ENCODE data around the gene CNIH3.

Gene CNIH3

DNA sequence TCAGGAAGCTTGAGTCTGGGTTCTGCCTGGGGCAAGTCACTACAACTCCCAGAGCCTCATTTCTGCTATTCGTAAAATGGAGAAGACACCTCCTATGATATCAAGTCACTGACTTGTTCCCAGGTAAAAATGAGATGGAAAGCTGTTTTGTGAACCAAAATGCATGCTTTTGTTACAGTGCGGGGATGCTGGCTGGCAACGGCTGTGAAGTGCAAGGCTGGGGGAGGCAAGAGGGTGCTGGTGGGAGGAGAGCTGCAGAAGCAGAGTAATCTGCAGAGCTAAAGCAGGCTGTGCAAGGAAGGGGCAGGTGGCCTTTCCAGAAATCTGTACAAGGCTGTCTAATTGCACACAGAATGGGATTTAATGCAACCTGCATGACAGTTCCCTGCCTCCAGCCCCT lies 150.9 kb downstream of the CNIH3 start:
- Mint-ChIP-seq H3K4me3 (no peak overlapping the region), H3K27me3 (peaks cover 5% of the 10 kb centered on the region), H3K27ac (no peak overlapping the region), H3K4me1 (no peaks in the 10 kb centered on the region), H3K36me3 (no peaks in the 10 kb centered on the region), H3K9me3 (no peaks in the 10 kb centered on the region)

DNA sequence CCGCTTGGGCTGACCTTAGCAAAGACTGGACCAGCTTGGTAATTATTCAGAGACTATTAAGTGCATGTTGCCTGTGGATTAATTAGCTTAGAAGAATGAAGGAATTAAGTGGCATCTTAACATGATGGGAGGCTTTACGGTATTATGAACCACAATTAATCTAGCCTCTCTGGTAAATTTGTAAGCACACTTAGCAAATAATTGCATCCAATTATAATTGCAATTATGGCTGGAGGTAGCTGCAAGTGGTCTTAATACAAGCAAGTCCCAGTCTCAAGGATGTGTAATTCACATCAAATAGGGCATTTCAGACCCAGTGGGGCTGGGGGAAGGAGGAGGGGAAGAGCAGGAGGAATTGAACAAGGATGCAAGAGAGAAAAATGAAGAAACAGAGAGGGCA lies 151.6 kb downstream of the CNIH3 start:
- no peaks in the 10 kb centered on the region for H3K9me3 Mint-ChIP-seq
- H3K36me3 Mint-ChIP-seq = no peaks in the 10 kb centered on the region
- no peak overlapping the region for H3K27ac Mint-ChIP-seq
- H3K4me3 Mint-ChIP-seq = no peak overlapping the region
- no peaks in the 10 kb centered on the region for H3K4me1 Mint-ChIP-seq
- peaks cover 5% of the 10 kb centered on the region for H3K27me3 Mint-ChIP-seq

DNA sequence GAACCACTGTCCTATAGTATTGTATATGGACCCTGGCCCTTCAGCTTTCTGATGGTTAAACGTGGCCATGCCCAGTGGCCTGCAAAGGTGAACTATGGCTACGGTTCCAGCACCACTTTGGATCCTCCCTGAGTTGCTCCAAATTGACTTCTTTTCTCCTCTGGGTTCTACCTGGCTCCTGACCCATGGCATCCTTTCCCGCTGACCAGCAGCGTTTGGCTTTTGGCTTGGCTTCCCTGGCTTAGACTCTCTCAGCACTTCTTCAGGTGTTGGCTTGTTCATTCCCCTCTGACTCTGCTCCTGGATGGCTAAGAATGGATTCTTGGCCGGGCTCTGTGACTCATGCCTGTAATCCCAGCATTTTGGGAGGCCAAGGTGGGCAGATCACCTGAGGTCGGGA lies 152.9 kb downstream of the CNIH3 start:
- peaks cover 5% of the 10 kb centered on the region for H3K27me3 Mint-ChIP-seq
- H3K4me3 Mint-ChIP-seq = no peak overlapping the region
- no peaks in the 10 kb centered on the region for H3K4me1 Mint-ChIP-seq
- no peak overlapping the region for H3K27ac Mint-ChIP-seq
- H3K9me3 Mint-ChIP-seq = no peaks in the 10 kb centered on the region
- no peaks in the 10 kb centered on the region for H3K36me3 Mint-ChIP-seq

DNA sequence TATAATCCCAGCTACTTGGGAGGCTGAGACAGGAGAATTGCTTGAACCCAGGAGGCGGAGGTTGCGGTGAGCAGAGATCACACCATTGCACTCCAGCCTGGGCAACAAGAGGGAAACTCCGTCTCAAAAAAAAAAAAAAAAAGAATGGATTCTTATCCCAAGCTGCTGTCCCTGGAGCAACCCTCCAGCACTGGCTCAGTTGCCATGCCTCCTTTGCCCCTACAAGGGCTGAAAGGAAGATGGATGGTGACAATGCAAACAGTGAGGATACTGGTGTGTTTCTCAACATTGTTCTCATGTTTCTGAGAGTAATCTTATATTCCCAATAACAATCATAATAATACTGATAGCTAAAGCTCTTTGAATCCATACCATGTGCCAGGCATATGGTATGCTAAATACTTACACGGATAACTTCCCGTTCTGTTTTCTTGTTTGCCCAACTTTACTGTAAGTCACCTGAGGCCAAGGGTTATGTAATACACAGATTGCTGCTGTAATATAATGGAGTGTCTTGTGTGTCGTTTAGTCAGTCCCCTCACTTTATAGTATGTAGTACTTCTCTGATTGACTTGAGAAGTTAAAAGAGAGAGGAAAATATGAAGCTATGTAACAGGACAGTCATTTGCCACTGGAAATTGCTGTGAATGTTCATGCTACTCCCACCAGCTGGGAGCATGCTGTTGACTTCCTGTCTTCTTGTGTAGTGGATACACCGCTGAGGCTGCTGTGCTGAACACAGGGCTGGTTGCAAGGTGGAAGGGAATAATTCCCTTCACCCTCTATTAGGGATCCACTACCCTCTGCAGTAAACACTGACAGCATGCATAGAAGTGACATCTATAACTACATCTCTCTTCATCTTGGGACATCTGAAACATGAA lies 153.6 kb downstream of the CNIH3 start:
- Mint-ChIP-seq H3K9me3 (no peaks in the 10 kb centered on the region), H3K4me1 (no peaks in the 10 kb centered on the region), H3K4me3 (no peak overlapping the region), H3K27ac (no peak overlapping the region), H3K27me3 (peaks cover 8% of the 10 kb centered on the region), H3K36me3 (no peaks in the 10 kb centered on the region)

DNA sequence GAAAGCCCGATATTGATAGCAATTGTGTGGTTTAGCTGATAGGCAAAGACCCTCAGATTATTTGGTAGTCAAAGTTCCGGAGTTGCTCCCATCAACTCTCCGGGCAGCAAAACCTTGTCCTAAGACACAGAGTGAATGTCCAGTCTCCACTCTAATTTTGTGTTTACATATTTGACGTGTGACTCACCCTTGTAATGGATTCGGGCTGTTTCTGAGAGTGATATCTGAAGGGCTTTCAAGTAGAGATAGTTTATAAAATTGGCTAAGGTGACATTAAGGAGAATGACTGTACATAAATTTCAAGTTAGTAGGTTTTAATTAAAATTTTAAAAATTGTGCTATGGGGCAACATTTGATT lies 154.2 kb downstream of the CNIH3 start:
- peaks cover 10% of the 10 kb centered on the region for H3K27me3 Mint-ChIP-seq
- H3K4me1 Mint-ChIP-seq = no peaks in the 10 kb centered on the region
- no peak overlapping the region for H3K27ac Mint-ChIP-seq
- H3K9me3 Mint-ChIP-seq = no peaks in the 10 kb centered on the region
- H3K4me3 Mint-ChIP-seq = no peak overlapping the region
- no peaks in the 10 kb centered on the region for H3K36me3 Mint-ChIP-seq

DNA sequence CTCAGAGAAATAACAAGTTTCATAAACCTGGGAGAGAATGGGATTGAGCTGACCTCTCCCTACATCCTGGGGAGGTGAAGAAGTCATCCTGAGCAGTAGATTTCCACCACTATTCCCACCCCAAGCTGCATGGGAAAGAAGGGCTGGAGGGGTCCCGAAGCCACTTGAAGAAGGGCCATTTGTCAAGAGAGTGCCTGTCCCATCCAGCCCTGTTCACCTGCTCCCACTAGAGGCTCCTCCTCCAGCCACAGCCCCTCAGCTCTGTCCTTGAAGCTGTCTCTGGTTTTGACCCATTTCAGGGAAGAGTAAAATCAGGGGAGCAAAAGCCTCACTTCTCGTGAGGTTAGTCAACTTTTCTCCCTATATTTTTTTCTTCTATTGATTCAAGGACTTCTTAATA lies 157.5 kb downstream of the CNIH3 start:
- H3K9me3 Mint-ChIP-seq = no peaks in the 10 kb centered on the region
- peaks cover 6% of the 10 kb centered on the region for H3K27me3 Mint-ChIP-seq
- no peak overlapping the region for H3K4me3 Mint-ChIP-seq
- no peaks in the 10 kb centered on the region for H3K36me3 Mint-ChIP-seq
- no peaks in the 10 kb centered on the region for H3K4me1 Mint-ChIP-seq
- H3K27ac Mint-ChIP-seq = no peak overlapping the region

DNA sequence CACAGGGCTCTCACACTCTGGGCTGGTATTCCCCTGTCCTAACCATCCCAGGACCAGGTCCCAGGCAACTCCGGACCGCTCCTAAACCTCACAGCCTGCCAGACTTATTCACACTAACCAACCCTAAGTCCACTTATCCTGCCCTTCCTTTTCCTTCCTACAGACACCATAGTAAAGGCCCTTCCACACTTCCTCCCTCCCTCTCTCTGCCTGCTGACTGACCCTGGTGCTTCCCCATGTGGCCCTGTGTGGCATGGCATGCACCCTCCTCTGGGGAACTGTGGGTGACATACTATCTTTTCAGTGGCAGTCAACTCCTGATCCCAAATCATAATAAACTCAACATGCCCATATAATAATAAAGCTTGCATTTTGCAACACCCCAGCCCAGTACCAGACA lies 158.3 kb downstream of the CNIH3 start:
- H3K36me3 Mint-ChIP-seq = no peaks in the 10 kb centered on the region
- H3K9me3 Mint-ChIP-seq = no peaks in the 10 kb centered on the region
- H3K27ac Mint-ChIP-seq = no peak overlapping the region
- peaks cover 6% of the 10 kb centered on the region for H3K27me3 Mint-ChIP-seq
- H3K4me3 Mint-ChIP-seq = no peak overlapping the region
- H3K4me1 Mint-ChIP-seq = no peaks in the 10 kb centered on the region

DNA sequence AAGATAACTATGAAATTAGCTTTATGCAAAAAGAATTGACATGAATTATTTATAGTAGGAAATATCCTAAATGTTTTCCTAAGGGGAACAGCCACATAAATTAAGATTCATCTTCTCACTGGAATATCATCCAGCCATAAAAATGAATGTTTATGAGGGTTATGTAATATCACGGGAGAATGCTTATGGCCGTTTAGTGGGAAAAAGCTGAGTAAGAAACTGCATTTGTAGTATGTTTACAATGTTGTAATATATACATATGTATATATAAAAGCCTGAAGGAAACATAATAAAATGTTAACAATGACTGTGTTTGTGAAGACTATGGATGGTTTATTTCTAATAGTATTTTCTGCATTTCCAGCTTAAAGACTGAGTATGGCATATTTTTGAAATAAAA lies 161.1 kb downstream of the CNIH3 start:
- H3K27ac Mint-ChIP-seq = no peak overlapping the region
- no peaks in the 10 kb centered on the region for H3K36me3 Mint-ChIP-seq
- H3K4me1 Mint-ChIP-seq = no peaks in the 10 kb centered on the region
- H3K9me3 Mint-ChIP-seq = no peaks in the 10 kb centered on the region
- no peak overlapping the region for H3K4me3 Mint-ChIP-seq
- peaks cover 5% of the 10 kb centered on the region for H3K27me3 Mint-ChIP-seq

DNA sequence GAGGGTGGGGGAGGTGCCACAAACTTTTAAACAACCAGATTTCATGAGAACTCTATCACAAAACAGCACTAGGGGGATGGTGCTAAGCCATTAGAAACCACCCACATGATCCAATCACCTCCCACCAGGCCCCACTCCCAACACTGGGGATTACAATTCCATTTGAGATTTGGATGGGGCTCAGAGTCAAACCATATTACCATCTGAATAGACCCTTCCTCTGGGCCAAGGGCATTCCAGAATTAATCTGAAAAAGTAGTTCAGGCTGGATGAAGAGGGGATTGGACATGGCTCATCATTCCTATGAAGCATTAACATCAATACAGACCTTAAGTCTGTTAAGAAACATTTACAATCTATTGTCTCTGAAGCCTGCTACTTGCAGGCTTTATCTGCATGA lies 163.4 kb downstream of the CNIH3 start:
- Mint-ChIP-seq H3K27ac (no peak overlapping the region), H3K4me3 (no peak overlapping the region), H3K27me3 (peaks cover 3% of the 10 kb centered on the region), H3K9me3 (no peaks in the 10 kb centered on the region), H3K36me3 (no peaks in the 10 kb centered on the region), H3K4me1 (peaks cover 8% of the 10 kb centered on the region)

DNA sequence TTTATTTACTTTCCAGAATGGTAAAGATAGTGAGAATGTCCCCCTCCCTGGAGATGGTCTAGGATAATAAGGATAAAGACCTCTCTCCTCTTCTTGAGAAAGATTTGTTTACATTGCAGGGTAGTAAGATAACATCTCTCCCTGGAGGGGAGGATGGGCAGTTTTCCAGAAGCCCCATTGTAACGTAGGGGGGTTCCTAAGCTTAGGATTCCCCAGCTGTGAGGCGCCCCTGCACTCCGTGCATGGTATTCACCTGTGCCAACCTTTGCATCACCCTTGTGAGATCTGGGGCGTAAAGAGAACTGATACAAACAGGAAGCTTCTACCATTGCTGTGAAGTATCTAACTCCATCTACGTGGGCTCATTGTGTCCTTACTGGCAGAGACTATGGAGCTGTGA lies 164.6 kb downstream of the CNIH3 start:
- Mint-ChIP-seq H3K4me1 (peaks cover 8% of the 10 kb centered on the region), H3K9me3 (no peaks in the 10 kb centered on the region), H3K4me3 (no peak overlapping the region), H3K36me3 (no peaks in the 10 kb centered on the region), H3K27me3 (no peaks in the 10 kb centered on the region), H3K27ac (no peak overlapping the region)

DNA sequence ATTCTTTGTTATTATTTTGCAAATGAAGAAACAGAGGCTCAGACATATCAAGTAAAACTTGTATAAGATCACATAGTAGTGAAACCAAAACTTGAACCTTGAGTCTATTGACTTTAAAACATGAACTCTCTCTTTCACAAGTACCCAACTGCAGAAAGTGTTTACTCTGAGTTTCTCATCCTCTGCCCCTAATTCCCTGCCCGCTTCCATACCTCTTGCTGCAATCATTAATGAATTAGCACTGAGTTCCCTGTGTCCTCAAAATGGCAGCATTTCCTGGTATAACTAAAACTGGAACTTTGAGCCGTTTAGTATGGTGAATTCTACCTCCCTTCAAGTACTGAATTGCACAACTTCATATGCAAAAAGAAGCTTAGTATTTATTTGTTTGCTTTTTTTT lies 165.7 kb downstream of the CNIH3 start:
- Mint-ChIP-seq H3K4me3 (no peak overlapping the region), H3K36me3 (no peaks in the 10 kb centered on the region), H3K27ac (no peak overlapping the region), H3K4me1 (peaks cover 8% of the 10 kb centered on the region), H3K27me3 (no peaks in the 10 kb centered on the region), H3K9me3 (no peaks in the 10 kb centered on the region)

DNA sequence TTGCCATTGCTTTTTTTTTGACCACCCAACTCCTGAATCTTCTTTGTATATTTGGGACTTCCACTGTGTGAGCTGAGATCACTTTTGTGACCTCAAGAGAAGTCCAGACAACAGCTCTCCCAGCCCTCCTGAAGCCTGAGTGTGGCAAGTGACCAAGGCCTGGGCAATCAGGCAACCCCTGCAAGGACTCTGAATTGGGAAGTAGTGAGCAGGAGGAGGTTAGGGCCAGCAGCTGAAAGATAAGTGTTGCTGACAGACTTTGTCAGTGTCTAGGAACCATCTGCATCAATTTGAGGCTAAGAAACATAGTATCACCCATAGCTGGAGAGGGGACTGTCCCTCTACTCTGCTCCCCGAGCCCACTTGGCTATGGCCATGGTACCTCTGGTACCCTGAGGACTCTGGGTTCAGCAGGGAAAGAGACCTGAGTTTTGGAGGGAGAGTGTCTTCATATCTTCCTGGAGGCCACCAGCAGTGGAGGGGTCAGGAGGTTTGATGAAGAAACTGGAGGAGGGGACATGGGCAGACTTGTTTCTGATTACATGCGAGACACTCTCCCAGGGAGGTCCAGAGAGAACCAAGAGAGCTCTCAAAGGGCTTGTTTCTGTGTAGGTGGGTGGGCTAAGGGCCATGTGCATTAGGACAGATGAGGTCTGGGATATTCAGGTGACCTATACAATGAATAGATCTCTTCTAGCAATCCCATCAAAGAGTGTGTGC lies 166.3 kb downstream of the CNIH3 start:
- H3K4me1 Mint-ChIP-seq = peaks cover 8% of the 10 kb centered on the region
- H3K9me3 Mint-ChIP-seq = no peaks in the 10 kb centered on the region
- H3K27me3 Mint-ChIP-seq = no peaks in the 10 kb centered on the region
- H3K4me3 Mint-ChIP-seq = no peak overlapping the region
- H3K36me3 Mint-ChIP-seq = no peaks in the 10 kb centered on the region
- no peak overlapping the region for H3K27ac Mint-ChIP-seq

DNA sequence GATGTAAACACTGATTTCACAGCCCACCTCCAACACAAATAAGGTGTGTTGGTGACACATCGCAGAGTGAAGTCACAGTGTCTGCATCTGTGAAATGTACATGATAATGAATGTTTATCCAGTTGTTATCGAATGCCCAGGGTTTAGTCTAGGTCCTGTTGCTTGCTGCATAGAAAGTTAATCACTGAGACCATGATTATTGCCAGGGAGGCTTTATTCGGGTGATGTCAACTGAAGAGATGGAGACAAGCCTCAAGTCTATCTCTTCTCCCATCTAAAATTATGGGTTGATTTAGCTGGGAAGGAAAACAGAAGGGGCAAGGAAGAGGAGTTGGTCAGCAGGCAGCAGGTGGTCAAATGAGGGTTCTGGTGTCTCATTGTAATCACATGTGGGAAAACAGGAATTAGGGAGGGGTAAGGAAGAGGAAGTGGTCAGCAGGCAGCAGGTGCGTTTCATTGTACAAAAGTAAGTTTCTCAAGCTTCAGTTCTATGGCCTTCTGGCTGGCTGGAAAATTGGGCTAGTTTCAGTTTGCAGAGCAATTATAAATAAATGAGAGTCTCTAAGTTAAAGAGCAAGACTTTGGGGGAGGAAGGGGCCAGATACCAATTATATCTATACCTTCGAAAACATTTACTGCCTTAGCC lies 167.0 kb downstream of the CNIH3 start:
- H3K4me3 Mint-ChIP-seq = no peak overlapping the region

DNA sequence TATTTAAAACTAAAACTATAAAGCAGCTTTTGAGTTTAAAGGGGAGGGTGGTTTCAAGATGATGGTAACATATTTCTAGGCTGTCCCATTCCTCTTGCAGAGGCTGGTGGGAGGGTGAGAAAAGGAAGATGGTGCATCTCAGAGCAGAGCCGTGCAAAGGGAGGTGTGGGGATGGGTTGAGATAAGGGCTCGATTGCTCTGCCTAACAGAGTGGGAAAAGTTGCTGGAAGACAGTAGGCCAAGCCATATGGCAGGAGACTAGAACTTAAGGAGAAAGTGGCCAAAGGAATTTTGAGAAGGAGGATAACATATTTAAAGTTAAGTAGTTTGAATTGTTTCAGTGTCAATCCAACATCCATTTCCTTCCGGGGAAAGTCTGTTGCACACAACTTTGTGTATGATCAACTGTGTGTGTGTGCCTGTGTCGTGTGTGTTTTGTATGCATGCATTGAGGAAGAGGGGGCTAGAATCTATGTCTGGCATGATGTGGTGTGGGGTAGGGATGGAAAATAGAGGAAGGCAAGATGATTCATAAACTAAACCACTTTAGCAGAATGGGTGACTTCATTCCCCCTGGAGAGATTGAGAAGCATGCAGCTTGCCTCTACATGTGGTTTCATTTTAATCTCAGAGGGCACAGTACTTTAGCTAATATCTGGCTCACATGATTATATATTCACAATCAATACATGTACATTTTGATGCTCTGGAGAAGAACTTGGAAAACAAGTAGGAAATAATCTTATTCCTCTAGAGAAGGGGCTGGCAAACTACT lies 168.3 kb downstream of the CNIH3 start:
- Mint-ChIP-seq H3K27ac (no peak overlapping the region), H3K4me1 (peaks cover 8% of the 10 kb centered on the region), H3K36me3 (no peaks in the 10 kb centered on the region), H3K4me3 (no peak overlapping the region), H3K27me3 (no peaks in the 10 kb centered on the region), H3K9me3 (no peaks in the 10 kb centered on the region)

More for the DNA sequence above, 167.0 kb downstream of the CNIH3 start:
- Mint-ChIP-seq H3K4me1 (peaks cover 8% of the 10 kb centered on the region), H3K36me3 (no peaks in the 10 kb centered on the region), H3K27me3 (no peaks in the 10 kb centered on the region), H3K27ac (no peak overlapping the region), H3K9me3 (no peaks in the 10 kb centered on the region)

DNA sequence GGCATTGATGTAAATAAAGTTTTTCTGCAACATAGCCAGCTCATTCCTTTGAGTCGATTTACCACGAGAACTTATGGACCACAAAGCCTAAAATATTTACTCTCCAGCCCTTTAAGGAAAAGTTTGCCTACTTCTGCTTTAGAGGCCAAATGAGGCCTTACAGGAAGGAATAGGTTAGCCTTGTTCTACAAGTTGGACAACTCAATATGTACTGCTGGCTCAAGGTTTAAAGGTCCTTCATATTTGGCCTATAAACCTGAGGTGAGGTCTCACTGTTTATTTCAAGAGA lies 168.9 kb downstream of the CNIH3 start:
- Mint-ChIP-seq H3K27ac (no peak overlapping the region), H3K9me3 (no peaks in the 10 kb centered on the region), H3K27me3 (no peaks in the 10 kb centered on the region), H3K4me1 (peaks cover 8% of the 10 kb centered on the region), H3K4me3 (no peak overlapping the region), H3K36me3 (no peaks in the 10 kb centered on the region)

DNA sequence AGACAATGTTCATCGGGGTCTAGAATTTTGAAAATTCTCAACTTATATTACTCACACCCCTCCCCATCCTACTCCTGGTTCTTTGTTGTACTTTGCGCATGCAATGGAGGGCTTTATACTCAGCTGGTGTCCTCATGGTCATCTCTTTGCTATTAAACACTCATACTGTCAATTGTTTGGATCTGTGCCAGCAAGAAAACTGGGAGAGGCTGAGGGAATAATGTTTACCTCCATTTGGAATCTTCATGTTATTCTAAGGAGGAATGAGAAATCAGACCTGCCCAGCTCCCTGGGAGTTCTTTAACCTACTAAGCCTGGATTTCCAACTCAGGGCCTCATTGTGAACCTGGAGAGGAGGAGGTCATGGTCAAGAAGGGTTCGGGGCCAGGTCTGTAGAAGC lies 169.5 kb downstream of the CNIH3 start:
- Mint-ChIP-seq H3K27ac (no peak overlapping the region), H3K9me3 (no peaks in the 10 kb centered on the region), H3K4me1 (peaks cover 8% of the 10 kb centered on the region), H3K36me3 (no peaks in the 10 kb centered on the region), H3K27me3 (no peaks in the 10 kb centered on the region), H3K4me3 (no peak overlapping the region)

All from activated naive CD4-positive, alpha-beta T cell treated with anti-CD3 and anti-CD28 coated beads, Interleukin-2, amount 50 U/mL, for 24 hours (primary cell).